GM12864 (cell line): ENCODE results near the gene MANSC4.

Experiments used
- DNase-seq: peaks from one replicate; pipeline ENCODE4 v3.0.0-alpha.2; 2011; ENCODE audit warnings: low read depth
- H3K4me3 ChIP-seq: 2 replicates; pipeline ENCODE4 v1.5.1; 2011; ENCODE audit warnings: mild to moderate bottlenecking, low read depth, low read length, control low read depth
- TF ChIP-seq, protein P1 (sequence below): IDR thresholded peaks from 2 replicates; pipeline ENCODE4 v1.5.1; 2011; ENCODE audit warnings: low read depth, mild to moderate bottlenecking, moderate library complexity, low read length, control low read depth, inconsistent platforms; ENCODE audit errors: missing control alignments

The MANSC4 gene

DNA sequence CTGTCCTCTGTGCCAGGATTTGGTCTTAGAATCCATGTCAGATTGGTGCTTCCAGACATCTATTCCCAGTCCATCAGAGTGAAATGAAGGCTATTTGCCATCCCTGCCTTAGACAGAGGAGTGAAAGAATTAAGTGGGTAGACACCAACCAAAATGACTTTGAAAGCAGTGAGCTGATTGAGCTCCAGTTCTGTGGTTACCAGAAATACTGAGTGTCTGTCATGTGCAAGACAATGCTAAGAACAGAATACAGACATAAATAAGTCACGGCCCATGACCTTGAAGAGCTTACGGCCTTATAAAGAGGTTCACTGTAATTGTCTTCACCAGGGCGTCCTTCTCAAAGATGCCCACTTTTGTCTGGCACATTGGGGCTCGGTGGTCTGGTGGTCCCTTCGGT, 21.6 kb upstream of the MANSC4 start:
- no peak overlapping the region for H3K4me3 ChIP-seq
- TF ChIP-seq, protein P1, sequence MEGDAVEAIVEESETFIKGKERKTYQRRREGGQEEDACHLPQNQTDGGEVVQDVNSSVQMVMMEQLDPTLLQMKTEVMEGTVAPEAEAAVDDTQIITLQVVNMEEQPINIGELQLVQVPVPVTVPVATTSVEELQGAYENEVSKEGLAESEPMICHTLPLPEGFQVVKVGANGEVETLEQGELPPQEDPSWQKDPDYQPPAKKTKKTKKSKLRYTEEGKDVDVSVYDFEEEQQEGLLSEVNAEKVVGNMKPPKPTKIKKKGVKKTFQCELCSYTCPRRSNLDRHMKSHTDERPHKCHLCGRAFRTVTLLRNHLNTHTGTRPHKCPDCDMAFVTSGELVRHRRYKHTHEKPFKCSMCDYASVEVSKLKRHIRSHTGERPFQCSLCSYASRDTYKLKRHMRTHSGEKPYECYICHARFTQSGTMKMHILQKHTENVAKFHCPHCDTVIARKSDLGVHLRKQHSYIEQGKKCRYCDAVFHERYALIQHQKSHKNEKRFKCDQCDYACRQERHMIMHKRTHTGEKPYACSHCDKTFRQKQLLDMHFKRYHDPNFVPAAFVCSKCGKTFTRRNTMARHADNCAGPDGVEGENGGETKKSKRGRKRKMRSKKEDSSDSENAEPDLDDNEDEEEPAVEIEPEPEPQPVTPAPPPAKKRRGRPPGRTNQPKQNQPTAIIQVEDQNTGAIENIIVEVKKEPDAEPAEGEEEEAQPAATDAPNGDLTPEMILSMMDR = no peak

DNA sequence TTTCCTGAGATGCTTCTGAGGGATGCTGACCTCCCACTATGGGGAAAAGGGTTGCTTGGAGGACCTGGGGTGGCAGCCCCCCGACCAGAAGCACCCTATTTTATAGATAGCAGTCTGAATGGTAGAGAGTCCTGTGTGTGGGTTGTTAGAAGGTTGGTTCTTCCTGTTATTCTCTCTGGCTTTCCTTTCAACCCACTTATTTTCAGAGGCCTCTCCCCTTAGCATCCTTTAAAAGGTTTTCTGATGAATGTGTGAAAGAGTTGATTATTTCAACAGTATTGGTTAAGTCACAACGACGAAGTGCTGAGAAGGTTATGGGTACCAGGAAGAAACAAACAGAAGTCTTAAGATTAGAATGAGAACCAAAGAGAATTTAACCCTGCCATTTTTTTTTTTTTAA, 20.8 kb upstream of the MANSC4 start:
- TF ChIP-seq, protein P1 = no peak
- H3K4me3 ChIP-seq = no peak overlapping the region
- DNase-seq = no peak

More for the DNA sequence above, 21.6 kb upstream of the MANSC4 start:
- DNase-seq = no peak

DNA sequence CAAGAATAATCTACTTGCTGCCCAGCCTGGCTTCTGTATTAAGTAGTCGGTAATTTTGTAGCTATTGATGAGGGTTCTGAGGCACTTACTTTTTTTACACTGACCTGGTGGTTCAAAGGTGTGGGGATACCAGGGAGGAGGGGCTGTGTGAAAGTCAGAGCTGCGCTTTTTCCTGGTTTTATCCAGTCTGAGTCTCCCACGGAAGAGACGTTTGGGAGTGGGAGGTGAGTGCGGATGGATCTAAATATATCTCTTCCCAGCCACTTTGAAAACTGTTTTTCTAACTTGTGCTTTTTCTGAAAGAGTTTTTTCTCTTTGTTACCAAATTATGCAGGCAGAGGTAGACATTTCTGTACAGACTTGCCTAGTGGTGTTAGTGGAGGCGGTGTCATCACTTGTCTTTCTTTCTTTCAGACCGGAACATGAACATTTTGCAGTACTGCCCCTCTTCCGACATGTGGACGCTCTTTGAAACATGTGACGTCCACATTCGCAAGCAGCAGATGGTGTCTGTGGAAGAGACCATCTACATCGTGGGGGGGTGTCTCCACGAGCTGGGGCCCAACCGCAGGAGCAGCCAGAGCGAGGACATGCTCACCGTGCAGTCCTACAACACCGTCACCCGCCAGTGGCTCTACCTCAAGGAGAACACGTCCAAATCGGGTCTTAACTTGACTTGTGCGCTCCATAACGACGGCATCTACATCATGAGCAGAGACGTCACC, 17.4 kb upstream of the MANSC4 start:
- DNase-seq = no peak
- H3K4me3 ChIP-seq = no peak overlapping the region
- TF ChIP-seq, protein P1 = no peak

DNA sequence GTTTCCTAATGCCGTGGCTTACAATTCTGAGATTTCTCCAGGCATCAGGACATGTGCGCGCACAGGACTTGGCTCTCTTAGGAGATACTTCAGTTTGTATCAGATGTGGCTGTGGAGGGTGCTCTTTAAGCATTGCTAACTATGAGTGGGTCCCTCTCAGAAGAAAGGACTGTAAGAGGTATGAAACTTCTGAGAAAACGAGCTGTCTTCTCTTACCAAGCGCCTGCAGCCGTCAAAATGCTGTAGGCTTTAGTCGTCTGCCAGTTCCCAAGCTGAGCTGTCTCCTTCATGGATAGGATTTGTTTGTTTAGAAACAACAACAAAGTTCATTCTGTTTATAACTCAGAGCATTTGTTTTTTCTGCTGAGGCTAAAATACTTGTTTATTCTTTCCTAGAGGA, 16.1 kb upstream of the MANSC4 start:
- TF ChIP-seq, protein P1 = no peak
- no peak overlapping the region for H3K4me3 ChIP-seq
- DNase-seq = no peak

DNA sequence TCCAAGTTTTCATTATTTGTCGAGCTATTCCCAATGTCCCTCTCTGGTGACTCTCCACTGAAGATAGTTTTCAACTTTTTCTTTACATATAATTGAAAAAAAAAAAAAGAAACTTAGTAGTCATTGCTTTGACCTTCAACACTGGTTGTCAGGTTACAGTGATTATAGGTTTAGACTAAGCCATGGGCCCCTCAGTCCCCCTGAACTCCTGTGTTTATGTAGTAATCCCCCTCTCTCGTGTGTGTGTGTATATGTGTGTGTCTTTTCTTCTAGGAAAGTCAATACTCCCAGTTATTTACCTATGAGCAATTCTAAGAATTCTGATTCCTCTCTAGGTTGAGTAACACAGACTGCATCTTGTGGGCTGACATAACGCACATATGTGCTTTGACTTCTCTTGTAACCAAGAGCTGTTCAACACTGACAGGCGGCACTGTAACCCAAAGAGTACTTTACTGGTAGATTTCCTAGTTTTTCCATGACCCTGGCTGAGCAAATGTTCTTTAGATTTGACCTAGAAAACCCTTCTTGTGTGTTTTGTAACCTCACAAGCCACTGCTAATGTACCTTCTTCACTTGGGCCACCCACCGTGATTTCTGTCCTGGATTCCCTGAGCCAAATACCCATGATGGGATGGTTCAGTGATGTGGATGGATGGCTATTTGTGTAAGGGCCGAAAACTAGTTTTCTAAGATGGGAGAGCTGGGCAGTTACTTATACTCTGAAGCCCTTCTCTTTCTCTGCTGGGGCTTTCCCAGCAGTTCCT, 15.0 kb upstream of the MANSC4 start:
- no peak for DNase-seq
- TF ChIP-seq, protein P1 = no peak
- no peak overlapping the region for H3K4me3 ChIP-seq

DNA sequence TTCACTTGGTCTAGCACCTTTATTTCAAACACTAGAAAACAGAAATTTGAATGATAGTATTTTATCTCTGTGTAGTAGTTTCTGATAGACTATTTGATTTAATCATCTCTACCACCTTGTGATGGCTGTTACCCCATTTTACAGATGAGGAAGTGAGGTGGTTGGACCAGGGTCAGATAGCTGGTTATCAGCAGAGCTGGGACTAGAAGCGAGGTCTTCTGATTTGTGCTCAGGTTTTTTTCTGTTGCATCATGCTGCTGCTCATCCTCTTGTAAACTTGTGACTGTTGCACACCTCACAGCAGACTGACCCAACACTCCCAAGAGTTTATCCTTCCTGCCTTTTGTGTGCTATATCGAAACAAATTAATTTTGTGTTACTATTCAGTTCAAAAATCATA, 10.1 kb upstream of the MANSC4 start:
- DNase-seq = no peak
- TF ChIP-seq, protein P1 = no peak
- no peak overlapping the region for H3K4me3 ChIP-seq

DNA sequence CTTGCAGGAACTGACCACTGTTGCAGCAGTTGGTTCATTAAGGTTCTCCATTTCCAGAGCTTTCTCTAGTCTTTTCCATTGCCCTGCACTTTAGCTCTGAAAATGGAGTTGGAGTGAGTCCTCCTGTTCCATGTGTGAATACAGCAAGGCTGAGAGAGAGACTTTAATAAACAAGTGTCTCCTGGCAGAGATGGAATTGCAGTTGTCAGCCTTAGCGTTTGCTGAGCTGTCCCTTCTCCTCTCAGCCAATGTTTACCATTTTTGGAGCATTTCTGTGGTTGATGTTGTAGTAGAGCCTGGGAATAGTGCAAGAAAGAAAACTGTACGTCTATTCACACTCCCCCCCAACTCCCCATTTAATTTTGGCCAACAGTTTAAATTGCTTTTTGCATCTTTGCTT, 7.5 kb upstream of the MANSC4 start:
- H3K4me3 ChIP-seq = no peak overlapping the region
- DNase-seq = no peak
- TF ChIP-seq, protein P1 = no peak
